HuH-7.5 (cell line): ENCODE measurements around the gene GUCA1C.

ENCODE experiments used
- DNase-seq: peaks from one replicate; pipeline ENCODE4 v3.0.0; 2011; ENCODE audit warnings: low spot score

The GUCA1C gene, protein sequence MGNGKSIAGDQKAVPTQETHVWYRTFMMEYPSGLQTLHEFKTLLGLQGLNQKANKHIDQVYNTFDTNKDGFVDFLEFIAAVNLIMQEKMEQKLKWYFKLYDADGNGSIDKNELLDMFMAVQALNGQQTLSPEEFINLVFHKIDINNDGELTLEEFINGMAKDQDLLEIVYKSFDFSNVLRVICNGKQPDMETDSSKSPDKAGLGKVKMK

GRCh38 chr3:108953700-108954099, at the start of gene GUCA1C:
GUCA1C (minus strand) TSS chr3:108953879; CDS start chr3:108953762, 117 bp downstream.
- DNase-seq, result no peak

DNA sequence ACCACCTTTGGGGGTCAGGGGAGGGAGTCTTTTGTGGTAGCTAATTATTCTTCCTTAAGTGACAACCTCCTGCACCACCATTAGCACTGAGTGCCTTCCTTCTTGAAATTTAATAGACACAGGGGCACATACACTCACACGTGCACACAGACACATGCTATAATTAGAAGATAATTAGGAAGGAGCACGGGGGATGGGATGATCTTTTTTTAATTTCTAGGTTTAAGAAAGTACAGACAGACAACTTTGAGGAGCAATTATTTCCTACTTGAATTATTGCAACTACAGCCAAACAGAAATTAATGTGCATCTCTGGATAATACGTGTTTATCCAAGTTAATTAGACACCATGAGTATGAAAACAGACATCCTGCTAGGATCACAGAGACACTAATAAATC, 44.8 kb upstream of the GUCA1C start:
- no peak for DNase-seq

DNA sequence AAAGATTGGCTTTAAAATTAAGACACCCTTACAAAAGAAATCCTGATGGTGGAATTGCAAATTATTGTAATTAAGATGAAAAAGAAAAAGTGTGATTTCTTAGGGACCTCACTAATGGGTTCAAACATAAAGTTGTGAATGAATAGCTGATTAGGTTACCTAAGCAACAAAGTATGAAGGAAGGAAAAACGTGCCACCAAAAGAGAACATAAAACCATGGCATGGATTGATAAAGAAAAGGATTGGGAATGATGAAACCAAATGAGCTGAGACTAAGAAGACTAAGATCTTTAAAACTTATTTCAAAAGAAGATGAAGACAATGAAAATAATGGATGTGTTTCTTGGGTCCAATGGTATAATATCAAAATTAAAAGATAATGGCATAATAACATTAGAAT, 32.2 kb upstream of the GUCA1C start:
- no peak for DNase-seq

- DNase-seq, result no peak
Observed at GRCh38 chr3:108983051-108983450, 29.4 kb upstream of the GUCA1C start.

DNA sequence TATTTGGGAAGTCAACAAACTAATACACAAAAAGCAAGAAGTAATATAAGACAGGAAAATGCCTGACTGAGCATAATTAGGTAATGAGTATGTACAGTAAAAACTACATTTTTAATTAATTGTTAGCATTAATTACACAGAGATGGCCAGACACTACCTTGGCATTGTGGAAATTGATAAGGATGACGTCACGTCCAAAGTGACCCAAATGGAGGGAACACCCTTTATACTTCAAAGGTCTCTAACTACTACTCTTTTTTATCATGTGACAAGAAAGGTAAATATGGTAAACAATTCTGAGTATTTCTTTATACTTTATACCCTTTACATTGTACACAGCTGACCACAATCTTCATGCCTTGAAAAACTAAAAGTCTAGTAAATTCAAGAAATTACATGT, 22.4 kb upstream of the GUCA1C start:
- no peak for DNase-seq

- DNase-seq, result no peak
Observed at GRCh38 chr3:108973019-108973418, 19.3 kb upstream of the GUCA1C start.

- no peak for DNase-seq
Observed at GRCh38 chr3:108972482-108972881, 18.8 kb upstream of the GUCA1C start.

GRCh38 chr3:108970561-108970960, 16.9 kb upstream of the GUCA1C start:
- DNase-seq, result no peak

DNA sequence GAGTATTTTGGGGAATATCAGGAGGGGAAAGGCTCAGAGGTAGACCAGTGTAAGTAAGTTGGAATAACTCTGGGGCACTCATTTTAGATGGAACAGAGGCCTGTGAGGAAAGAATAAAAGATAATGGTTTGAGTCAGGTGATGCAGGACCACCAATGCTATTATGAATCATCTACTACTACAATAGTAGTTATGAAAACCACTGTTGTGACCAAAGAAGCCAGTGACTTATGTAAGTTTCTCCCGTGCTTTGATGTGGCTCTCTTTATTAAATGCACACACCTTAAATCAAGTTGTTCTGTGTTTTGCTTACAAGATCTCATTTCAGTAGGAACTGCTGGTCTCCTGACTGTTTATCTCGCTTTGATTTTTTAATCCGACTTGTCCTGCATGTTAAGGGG, 13.1 kb upstream of the GUCA1C start:
- no peak for DNase-seq

DNA sequence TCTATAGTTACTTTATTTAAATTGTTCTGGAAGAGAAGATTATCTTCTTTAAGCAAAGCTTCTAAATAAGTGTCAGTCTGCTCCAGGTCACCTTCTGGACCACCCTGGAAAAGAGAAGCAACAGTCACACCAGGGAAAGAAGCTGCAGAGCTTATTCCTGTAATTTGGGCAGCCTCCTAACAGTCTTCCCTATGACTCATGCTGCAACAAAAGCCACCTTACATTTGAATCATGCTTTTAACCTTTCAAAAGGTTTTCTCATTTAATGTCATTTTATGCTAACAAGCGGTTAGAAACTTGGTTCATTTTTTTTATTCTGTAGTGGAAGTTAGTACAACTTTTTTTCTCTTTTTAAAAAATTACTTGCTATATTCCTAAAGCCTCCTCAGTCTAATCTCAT, 5.3 kb upstream of the GUCA1C start:
- DNase-seq, result no peak

DNA sequence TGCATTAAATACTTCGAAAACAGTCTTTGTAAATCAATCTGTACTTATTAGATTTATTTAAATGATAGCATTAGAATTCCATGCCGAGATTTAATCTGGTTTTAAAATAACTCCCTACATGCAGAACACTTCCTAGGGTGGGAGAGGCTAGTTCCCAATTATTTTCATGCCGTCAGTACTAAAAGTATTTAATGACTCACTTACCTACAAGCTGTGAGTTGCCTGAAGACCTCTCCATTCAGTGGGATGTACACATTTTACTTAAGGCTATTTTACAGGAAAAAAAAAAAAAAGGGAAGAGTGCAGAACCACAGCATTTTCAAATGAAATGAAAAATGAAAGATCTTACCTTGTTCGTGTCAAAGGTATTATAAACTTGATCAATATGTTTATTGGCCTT, 469 bp downstream of the GUCA1C start:
- DNase-seq, result no peak

GRCh38 chr3:108951820-108952501, 1.7 kb downstream of the GUCA1C start:
- DNase-seq, result no peak

- no peak for DNase-seq
Observed at GRCh38 chr3:108947855-108948254, 5.8 kb downstream of the GUCA1C start.

- DNase-seq, result no peak
Observed at GRCh38 chr3:108946292-108947285, 7.1 kb downstream of the GUCA1C start.

GRCh38 chr3:108940568-108941263, 13.0 kb downstream of the GUCA1C start:
- DNase-seq, result no peak

- DNase-seq, result peak; percentile 29
Observed at GRCh38 chr3:108940166-108940565, 13.5 kb downstream of the GUCA1C start.

DNA sequence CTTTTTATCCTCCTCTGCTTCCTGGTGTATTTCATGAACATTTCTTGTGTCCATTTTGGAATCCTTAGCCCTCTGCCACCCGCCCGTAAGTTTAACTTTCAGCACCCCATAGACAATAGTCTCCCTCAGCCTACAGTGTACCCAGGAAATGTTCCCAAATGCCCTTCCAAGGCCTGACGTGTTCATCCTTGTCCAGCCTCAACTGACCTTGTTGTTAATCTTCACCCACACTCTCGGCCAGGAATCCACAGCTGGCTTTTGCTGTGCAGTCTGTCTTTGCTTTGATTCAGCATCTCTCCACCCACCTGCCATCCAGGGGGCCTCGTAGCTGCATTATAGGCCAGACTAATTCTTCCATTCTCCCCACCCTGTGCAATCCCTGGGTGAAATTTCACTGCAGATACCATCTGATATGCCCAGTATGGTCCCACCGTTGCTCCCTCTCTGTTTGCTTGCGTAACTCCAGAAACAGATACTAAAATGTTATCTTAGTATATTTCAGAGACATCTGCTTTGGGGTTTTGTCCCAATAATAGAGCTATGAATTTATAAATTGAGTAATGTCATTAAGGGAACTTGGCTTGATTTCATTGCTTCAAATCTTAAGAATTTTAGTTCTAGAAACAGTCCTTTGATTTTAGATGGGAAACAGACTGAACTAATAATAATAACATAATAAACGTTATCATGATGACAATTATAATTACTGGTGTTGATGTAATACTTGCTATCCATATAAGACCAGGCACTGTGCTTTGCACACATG, 16.6 kb downstream of the GUCA1C start:
- DNase-seq, result no peak

GRCh38 chr3:108931035-108931434, 22.6 kb downstream of the GUCA1C start:
- DNase-seq, result no peak

DNA sequence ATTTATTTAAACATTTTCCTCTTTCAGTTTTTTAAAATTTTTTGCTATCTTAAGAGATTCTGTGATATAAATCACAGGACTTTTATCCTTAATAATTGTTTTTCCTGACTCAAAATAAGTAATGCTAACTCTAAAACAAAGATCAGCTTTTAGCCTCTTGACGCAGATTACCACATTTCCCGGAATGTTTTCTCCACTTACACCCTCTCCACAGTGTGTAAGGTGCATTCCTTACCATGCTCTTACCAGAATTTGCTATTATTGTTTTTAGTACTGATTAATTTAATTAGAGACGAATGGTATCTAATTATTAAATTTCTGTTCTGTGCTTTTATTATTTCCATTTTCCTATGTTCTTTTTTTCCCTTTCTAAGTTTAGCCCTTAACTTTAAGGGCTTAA, 34.8 kb downstream of the GUCA1C start:
- DNase-seq, result no peak

GRCh38 chr3:108914774-108915641, 38.7 kb downstream of the GUCA1C start:
- peak; percentile 35 for DNase-seq
